OCI-LY7 (cell line): ENCODE data around the gene PIEZO1. TPM values are rescaled to one million over a fixed set of nuclear protein-coding genes. Genes with fewer than 3 reads are reported as not detected.

Experiments used
- BruUV-seq: library from RNA; stranded (reverse); fragments of 400-500 nt; replicated peaks from 2 replicates; lab custom pipeline; 2021; lab: Mats Ljungman, UMichigan
- CTCF ChIA-PET: fragments of 300-600 bp; sonication (Branson Sonifier 250); formaldehyde crosslinking; loops from one replicate; lab custom pipeline; 2022; ENCODE audit warnings: antibody characterized with exemption; ENCODE audit not compliant: unreplicated experiment; lab: Charles Lee
- POLR2A ChIA-PET: fragments of 300-600 bp; sonication (Branson Sonifier 250); formaldehyde crosslinking; loops from one replicate; lab custom pipeline; 2022; ENCODE audit warnings: antibody characterized with exemption; lab: Charles Lee
- DNase-seq: peaks from one replicate; pipeline ENCODE4 v3.0.0-alpha.2; 2015; ENCODE audit warnings: low spot score
- H2AFZ ChIP-seq: fragments of 200-600 bp; sonication (generic), shearing (Covaris generic); 2 replicates; pipeline ENCODE4 v1.6.1; 2014; ENCODE audit warnings: mild to moderate bottlenecking, antibody characterized with exemption, low read length, moderate library complexity
- H3K27ac ChIP-seq: fragments of 200-600 bp; sonication (generic); 2 replicates; pipeline ENCODE4 v1.5.1; 2014; ENCODE audit warnings: mixed run types, low read depth, mild to moderate bottlenecking, moderate library complexity, low read length, inconsistent platforms; ENCODE audit not compliant: poor library complexity, severe bottlenecking
- H3K36me3 ChIP-seq: fragments of 200-600 bp; sonication (generic); 2 replicates; pipeline ENCODE4 v1.6.1; 2014; ENCODE audit warnings: mild to moderate bottlenecking, antibody characterized with exemption, low read length, moderate library complexity, mixed read lengths; ENCODE audit not compliant: insufficient read depth
- H3K4me1 ChIP-seq: fragments of 200-600 bp; sonication (generic); 2 replicates; pipeline ENCODE4 v1.5.1; 2014; ENCODE audit warnings: mild to moderate bottlenecking, low read length; ENCODE audit not compliant: insufficient read depth, poor library complexity, severe bottlenecking
- H3K4me2 ChIP-seq: fragments of 200-600 bp; sonication (generic); 2 replicates; pipeline ENCODE4 v1.6.1; 2014; ENCODE audit warnings: mild to moderate bottlenecking, low read length
- H3K4me3 ChIP-seq: fragments of 200-600 bp; sonication (generic); 2 replicates; pipeline ENCODE4 v1.5.1; 2014; ENCODE audit warnings: mild to moderate bottlenecking, low read depth, low read length; ENCODE audit not compliant: poor library complexity, severe bottlenecking
- H3K79me2 ChIP-seq: fragments of 200-600 bp; sonication (generic); 2 replicates; pipeline ENCODE4 v1.6.1; 2016; ENCODE audit warnings: low read depth, mild to moderate bottlenecking, low read length, moderate library complexity, mixed read lengths; ENCODE audit not compliant: insufficient read depth
- H3K9me2 ChIP-seq: fragments of 200-600 bp; sonication (generic); 2 replicates; pipeline ENCODE4 v1.6.1; 2016; ENCODE audit warnings: mild to moderate bottlenecking, low read length, mixed read lengths; ENCODE audit not compliant: insufficient read depth
- H3K9me3 ChIP-seq: fragments of 200-600 bp; sonication (generic); 2 replicates; pipeline ENCODE4 v1.6.1; 2014; ENCODE audit warnings: mild to moderate bottlenecking, mixed run types, low read length, mixed read lengths
- H4K20me1 ChIP-seq: fragments of 200-600 bp; sonication (generic); 2 replicates; pipeline ENCODE4 v1.6.1; 2014; ENCODE audit warnings: mild to moderate bottlenecking, antibody characterized with exemption, low read length, moderate library complexity, mixed read lengths; ENCODE audit not compliant: insufficient read depth
- CTCF ChIP-seq: fragments of 200-600 bp; sonication (generic); conservative IDR thresholded peaks from 2 replicates; pipeline ENCODE4 v1.5.1; 2014; ENCODE audit warnings: mild to moderate bottlenecking, antibody characterized with exemption, low read length, moderate library complexity, mixed read lengths
- EZH2phosphoT487 ChIP-seq: fragments of 200-600 bp; sonication (generic); IDR thresholded peaks from 2 replicates; pipeline ENCODE4 v1.6.1; 2018; ENCODE audit warnings: low read depth, borderline replicate concordance, mild to moderate bottlenecking, mixed run types, antibody characterized with exemption, low read length, moderate library complexity, mixed read lengths
- intact Hi-C: fragments of 100-400 bp; cut with micrococcal nuclease; formaldehyde crosslinking; loops from one replicate; pipeline ENCODE4 v1.10.0; 2022; ENCODE audit not compliant: unreplicated experiment
- total RNA-seq, 2 experiments: library from RNA; depleted of rRNA in 1 of 2; stranded (reverse); fragments of >200 nt in 1 of 2; shearing (Covaris generic) in 1 of 2; gene quantifications; 2 replicates each; pipeline ENCODE4 v1.2.3, GENCODE V29; 2014 to 2022

Gene PIEZO1
- total RNA-seq, 2 experiments from 2014 or later: 144 to 154 TPM

- no peaks in the 10 kb centered on the region for H3K79me2 ChIP-seq
- TF ChIP-seq EZH2phosphoT487: no peak
- no peak for TF ChIP-seq CTCF
- H4K20me1 ChIP-seq: no peaks in the 10 kb centered on the region
- DNase-seq: no peak
- BruUV-seq: no TSS peak
- POLR2A ChIA-PET: no interaction called here
- CTCF ChIA-PET: no interaction called here
- no peaks in the 10 kb centered on the region for H3K4me1 ChIP-seq
- H3K36me3 ChIP-seq: no peaks in the 10 kb centered on the region
- no peaks in the 10 kb centered on the region for H3K9me2 ChIP-seq
- no peak overlapping the region for H3K27ac ChIP-seq
- H2AFZ ChIP-seq: no peak overlapping the region
- intact Hi-C loops: loop anchor here (10.0 kb wide), 1 partner anchor 276 kb away; the partner anchor contains the start of gene ACSF3
- H3K4me3 ChIP-seq: no peak overlapping the region
- H3K4me2 ChIP-seq: no peak overlapping the region
- no peaks in the 10 kb centered on the region for H3K9me3 ChIP-seq
Measured at GRCh38 chr16:88819126-88819525, 34.1 kb upstream of the PIEZO1 start.

GRCh38 chr16:88818575-88818874 lies 33.5 kb upstream of the PIEZO1 start:
- Histone ChIP-seq H3K4me3 (no peak overlapping the region), H2AFZ (no peak overlapping the region), H3K4me1 (no peaks in the 10 kb centered on the region), H3K4me2 (no peak overlapping the region), H3K27ac (no peak overlapping the region), H3K9me2 (no peaks in the 10 kb centered on the region), H3K9me3 (no peaks in the 10 kb centered on the region), H4K20me1 (no peaks in the 10 kb centered on the region), H3K79me2 (no peaks in the 10 kb centered on the region), H3K36me3 (no peaks in the 10 kb centered on the region)
- CTCF ChIA-PET: no interaction called here
- no TSS peak for BruUV-seq
- no peak for DNase-seq
- TF ChIP-seq CTCF (no peak), EZH2phosphoT487 (no peak)
- intact Hi-C loops: loop anchor here (10.0 kb wide), 1 partner anchor 276 kb away; the partner anchor contains the start of gene ACSF3
- POLR2A ChIA-PET: no interaction called here

- Histone ChIP-seq H3K4me3 (no peak overlapping the region), H3K36me3 (no peaks in the 10 kb centered on the region), H3K4me2 (no peak overlapping the region), H4K20me1 (no peaks in the 10 kb centered on the region), H3K4me1 (no peaks in the 10 kb centered on the region), H3K27ac (no peak overlapping the region), H3K79me2 (no peaks in the 10 kb centered on the region), H3K9me2 (no peaks in the 10 kb centered on the region), H3K9me3 (no peaks in the 10 kb centered on the region), H2AFZ (no peak overlapping the region)
- CTCF ChIA-PET: no interaction called here
- BruUV-seq: no TSS peak
- no peak for TF ChIP-seq EZH2phosphoT487
- TF ChIP-seq CTCF: no peak
- intact Hi-C loops: loop anchor here (10.0 kb wide), 1 partner anchor 277 kb away; the partner anchor contains the start of gene ACSF3
- DNase-seq: no peak
- POLR2A ChIA-PET: no interaction called here
Measured at GRCh38 chr16:88817785-88818574, 33.0 kb upstream of the PIEZO1 start.
